GM12892 (cell line): ENCODE results near the gene SEMA6B.

ENCODE experiments used
- POLR2A ChIP-seq: IDR thresholded peaks from 2 replicates; pipeline ENCODE4 v1.6.1; 2011; ENCODE audit warnings: low read depth, low read length, control low read depth
- POLR2AphosphoS5 ChIP-seq: IDR thresholded peaks from 2 replicates; pipeline ENCODE4 v1.6.1; 2011; ENCODE audit warnings: low read depth, low read length, control low read depth
- TAF1 ChIP-seq: IDR thresholded peaks from 2 replicates; pipeline ENCODE4 v1.6.1; 2011; ENCODE audit warnings: low read depth, mild to moderate bottlenecking, control low read depth, low read length, borderline replicate concordance

DNA sequence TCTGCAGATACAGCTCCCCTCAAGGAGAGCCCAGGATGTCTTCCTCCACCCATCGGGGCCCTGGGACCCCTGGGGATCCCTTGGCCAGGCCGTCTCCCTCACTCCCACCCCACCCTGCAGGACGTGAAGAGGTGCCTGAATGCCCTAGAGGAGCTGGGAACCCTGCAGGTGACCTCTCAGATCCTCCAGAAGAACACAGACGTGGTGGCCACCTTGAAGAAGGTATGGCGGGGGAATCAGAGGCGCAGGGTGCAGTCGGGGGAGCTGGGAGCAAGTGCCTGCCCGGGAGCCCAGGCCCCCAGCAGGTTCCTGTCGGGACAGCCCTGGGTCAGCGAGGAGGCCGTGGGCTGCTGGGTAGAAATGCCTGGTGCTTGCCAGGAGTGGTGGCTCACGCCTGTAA is 60.8 kb downstream of the SEMA6B start:
- TF ChIP-seq POLR2A = no peak
- TF ChIP-seq POLR2AphosphoS5 = no peak
- no peak for TF ChIP-seq TAF1
